Measurements from ENCODE around the gene NTN5.
"Not testable (repeated sequence)": the region's sequence is repeated elsewhere in the genome, so short reads cannot be mapped to it uniquely, and the experiment has no call there.

Gene NTN5

GRCh38 chr19:48664476-48664875 lies 8.3 kb downstream of the NTN5 start:
- no peak for DNase-seq
- Histone ChIP-seq H3K27ac (ENCODE audit: insufficient read depth in 1 of 2, low read depth in 1 of 2, low read length in 2 of 2, poor library complexity in 1 of 2, severe bottlenecking in 2 of 2) (no peak overlapping the region), H3K27me3 (replicated peaks in 2 of 5; ENCODE audit: control insufficient read depth in 4 of 5, insufficient read depth in 5 of 5, low read length in 4 of 5) (peaks cover 0 to 2% (median 0%) of the 10 kb centered on the region in 5 experiments), H3K9me3 (ENCODE audit: control extremely low read depth in 1 of 5, control insufficient read depth in 4 of 5, insufficient read depth in 2 of 5, low read depth in 1 of 5, low read length in 4 of 5) (no peaks in the 10 kb centered on the region), H3K4me1 (ENCODE audit: control extremely low read depth in 1 of 4, control insufficient read depth in 4 of 4, insufficient read depth in 4 of 4, low read length in 3 of 4) (peaks cover 0 to 9% (median 6%) of the 10 kb centered on the region in 4 experiments), H3K4me3 (ENCODE audit: control insufficient read depth in 1 of 7, extremely low read depth in 1 of 7, insufficient read depth in 4 of 7, low read depth in 2 of 7, low read length in 6 of 7) (no peak overlapping the region), H3K36me3 (ENCODE audit: control insufficient read depth in 4 of 4, insufficient read depth in 4 of 4, low read length in 3 of 4) (no peaks in the 10 kb centered on the region)
- WGBS (ENCODE audit: insufficient coverage): 99% methylated on average over 13 of the region's 14 CpGs
- POLR2A ChIA-PET: no interaction called here
- CTCF ChIA-PET: interaction anchor here (0.9 kb wide), 1 partner anchor 123 kb away, joined by 3 read pairs; no protein-coding TSS in a partner anchor

GRCh38 chr19:48663667-48664066 lies 9.2 kb downstream of the NTN5 start:
- no peak for DNase-seq
- Histone ChIP-seq H3K36me3 (ENCODE audit: control insufficient read depth in 4 of 4, insufficient read depth in 4 of 4, low read length in 3 of 4) (no peaks in the 10 kb centered on the region), H3K27me3 (replicated peaks in 2 of 5; ENCODE audit: control insufficient read depth in 4 of 5, insufficient read depth in 5 of 5, low read length in 4 of 5) (peaks cover 0 to 2% (median 0%) of the 10 kb centered on the region in 5 experiments), H3K9me3 (ENCODE audit: control extremely low read depth in 1 of 5, control insufficient read depth in 4 of 5, insufficient read depth in 2 of 5, low read depth in 1 of 5, low read length in 4 of 5) (no peaks in the 10 kb centered on the region), H3K27ac (ENCODE audit: insufficient read depth in 1 of 2, low read depth in 1 of 2, low read length in 2 of 2, poor library complexity in 1 of 2, severe bottlenecking in 2 of 2) (no peak overlapping the region), H3K4me3 (ENCODE audit: control insufficient read depth in 1 of 7, extremely low read depth in 1 of 7, insufficient read depth in 4 of 7, low read depth in 2 of 7, low read length in 6 of 7) (no peak overlapping the region), H3K4me1 (ENCODE audit: control extremely low read depth in 1 of 4, control insufficient read depth in 4 of 4, insufficient read depth in 4 of 4, low read length in 3 of 4) (peaks cover 0 to 9% (median 6%) of the 10 kb centered on the region in 4 experiments)
- WGBS (ENCODE audit: insufficient coverage): 100% methylated on average over 4 of the region's 4 CpGs
- CTCF ChIA-PET: interaction anchor here (1.5 to 1.6 kb wide), 2 partner anchors 14 to 124 kb away, joined by 3 read pairs; no protein-coding TSS in a partner anchor
- POLR2A ChIA-PET: no interaction called here

- ChIA-PET CTCF (interaction anchor here (2.3 kb wide), 1 partner anchor 13 kb away, joined by 9 read pairs; no protein-coding TSS in a partner anchor), POLR2A (no interaction called here)
- Histone ChIP-seq H3K4me3 (ENCODE audit: control insufficient read depth in 1 of 7, extremely low read depth in 1 of 7, insufficient read depth in 4 of 7, low read depth in 2 of 7, low read length in 6 of 7) (no peak overlapping the region), H3K27ac (ENCODE audit: insufficient read depth in 1 of 2, low read depth in 1 of 2, low read length in 2 of 2, poor library complexity in 1 of 2, severe bottlenecking in 2 of 2) (no peak overlapping the region), H3K27me3 (replicated peaks in 2 of 5; ENCODE audit: control insufficient read depth in 4 of 5, insufficient read depth in 5 of 5, low read length in 4 of 5) (no peaks in the 10 kb centered on the region), H3K9me3 (ENCODE audit: control extremely low read depth in 1 of 5, control insufficient read depth in 4 of 5, insufficient read depth in 2 of 5, low read depth in 1 of 5, low read length in 4 of 5) (no peaks in the 10 kb centered on the region), H3K36me3 (ENCODE audit: control insufficient read depth in 4 of 4, insufficient read depth in 4 of 4, low read length in 3 of 4) (no peaks in the 10 kb centered on the region), H3K4me1 (ENCODE audit: control extremely low read depth in 1 of 4, control insufficient read depth in 4 of 4, insufficient read depth in 4 of 4, low read length in 3 of 4) (peaks cover 0 to 9% (median 6%) of the 10 kb centered on the region in 4 experiments)
- no peak for DNase-seq
- 96% methylated on average over 50 of the region's 50 CpGs for WGBS (ENCODE audit: insufficient coverage)
These were observed 11.1 kb downstream of the NTN5 start for GRCh38 chr19:48661711-48662090.

GRCh38 chr19:48660852-48661710 lies 11.7 kb downstream of the NTN5 start:
- DNase-seq: peak; percentile 91 to 96 (median 94)
- ChIA-PET CTCF (interaction anchor here (2.3 kb wide), 1 partner anchor 14 kb away, joined by 9 read pairs; no protein-coding TSS in a partner anchor), POLR2A (no interaction called here)
- peak overlapping the region; percentile 55 to 85 for H3K27ac ChIP-seq (ENCODE audit: insufficient read depth in 1 of 2, low read depth in 1 of 2, low read length in 2 of 2, poor library complexity in 1 of 2, severe bottlenecking in 2 of 2)
- 51% methylated on average over 31 of the region's 35 CpGs for WGBS (ENCODE audit: insufficient coverage)
- H3K4me1 ChIP-seq (ENCODE audit: control extremely low read depth in 1 of 4, control insufficient read depth in 4 of 4, insufficient read depth in 4 of 4, low read length in 3 of 4): peaks cover 0 to 9% (median 6%) of the 10 kb centered on the region in 4 experiments
- peak overlapping the region in 4 of 7 experiments; percentile 21 to 57 (median 46) for H3K4me3 ChIP-seq (ENCODE audit: control insufficient read depth in 1 of 7, extremely low read depth in 1 of 7, insufficient read depth in 4 of 7, low read depth in 2 of 7, low read length in 6 of 7)
- H3K27me3 ChIP-seq (replicated peaks in 2 of 5; ENCODE audit: control insufficient read depth in 4 of 5, insufficient read depth in 5 of 5, low read length in 4 of 5): no peaks in the 10 kb centered on the region
- no peaks in the 10 kb centered on the region for H3K36me3 ChIP-seq (ENCODE audit: control insufficient read depth in 4 of 4, insufficient read depth in 4 of 4, low read length in 3 of 4)
- H3K9me3 ChIP-seq (ENCODE audit: control extremely low read depth in 1 of 5, control insufficient read depth in 4 of 5, insufficient read depth in 2 of 5, low read depth in 1 of 5, low read length in 4 of 5): no peaks in the 10 kb centered on the region

- Histone ChIP-seq H3K4me1 (ENCODE audit: control extremely low read depth in 1 of 4, control insufficient read depth in 4 of 4, insufficient read depth in 4 of 4, low read length in 3 of 4) (peaks cover 0 to 10% (median 7%) of the 10 kb centered on the region in 4 experiments), H3K9me3 (ENCODE audit: control extremely low read depth in 1 of 5, control insufficient read depth in 4 of 5, insufficient read depth in 2 of 5, low read depth in 1 of 5, low read length in 4 of 5) (no peaks in the 10 kb centered on the region), H3K27me3 (replicated peaks in 2 of 5; ENCODE audit: control insufficient read depth in 4 of 5, insufficient read depth in 5 of 5, low read length in 4 of 5) (no peaks in the 10 kb centered on the region), H3K27ac (ENCODE audit: insufficient read depth in 1 of 2, low read depth in 1 of 2, low read length in 2 of 2, poor library complexity in 1 of 2, severe bottlenecking in 2 of 2) (no peak overlapping the region), H3K36me3 (ENCODE audit: control insufficient read depth in 4 of 4, insufficient read depth in 4 of 4, low read length in 3 of 4) (no peaks in the 10 kb centered on the region), H3K4me3 (ENCODE audit: control insufficient read depth in 1 of 7, extremely low read depth in 1 of 7, insufficient read depth in 4 of 7, low read depth in 2 of 7, low read length in 6 of 7) (no peak overlapping the region)
- DNase-seq: no peak
- CTCF ChIA-PET: interaction anchor here (2.3 kb wide), 1 partner anchor 15 kb away, joined by 9 read pairs; no protein-coding TSS in a partner anchor
- POLR2A ChIA-PET: no interaction called here
- WGBS (ENCODE audit: insufficient coverage): 84% methylated on average over 5 of the region's 5 CpGs
These were observed 13.0 kb downstream of the NTN5 start for GRCh38 chr19:48659768-48660167.

GRCh38 chr19:48658483-48658882 lies 14.3 kb downstream of the NTN5 start:
- CTCF ChIA-PET: interaction anchor here (3.7 kb wide), 1 partner anchor 16 kb away, joined by 18 read pairs; no protein-coding TSS in a partner anchor
- POLR2A ChIA-PET: no interaction called here
- Histone ChIP-seq H3K9me3 (ENCODE audit: control extremely low read depth in 1 of 5, control insufficient read depth in 4 of 5, insufficient read depth in 2 of 5, low read depth in 1 of 5, low read length in 4 of 5) (no peaks in the 10 kb centered on the region), H3K36me3 (ENCODE audit: control insufficient read depth in 4 of 4, insufficient read depth in 4 of 4, low read length in 3 of 4) (no peaks in the 10 kb centered on the region), H3K4me1 (ENCODE audit: control extremely low read depth in 1 of 4, control insufficient read depth in 4 of 4, insufficient read depth in 4 of 4, low read length in 3 of 4) (peaks cover 0 to 16% (median 13%) of the 10 kb centered on the region in 4 experiments), H3K4me3 (ENCODE audit: control insufficient read depth in 1 of 7, extremely low read depth in 1 of 7, insufficient read depth in 4 of 7, low read depth in 2 of 7, low read length in 6 of 7) (no peak overlapping the region), H3K27me3 (replicated peaks in 2 of 5; ENCODE audit: control insufficient read depth in 4 of 5, insufficient read depth in 5 of 5, low read length in 4 of 5) (no peaks in the 10 kb centered on the region), H3K27ac (ENCODE audit: insufficient read depth in 1 of 2, low read depth in 1 of 2, low read length in 2 of 2, poor library complexity in 1 of 2, severe bottlenecking in 2 of 2) (no peak overlapping the region)
- 100% methylated on average over 2 of the region's 6 CpGs for WGBS (ENCODE audit: insufficient coverage)
- no peak for DNase-seq

- ChIA-PET POLR2A (interaction anchor here (0.6 kb wide), 1 partner anchor 335 kb away, joined by 3 read pairs; the partner anchor contains the start of gene GYS1), CTCF (interaction anchor here (3.7 kb wide), 1 partner anchor 17 kb away, joined by 18 read pairs; no protein-coding TSS in a partner anchor)
- H3K36me3 ChIP-seq (ENCODE audit: control insufficient read depth in 4 of 4, insufficient read depth in 4 of 4, low read length in 3 of 4); H3K9me3 ChIP-seq (ENCODE audit: control extremely low read depth in 1 of 5, control insufficient read depth in 4 of 5, insufficient read depth in 2 of 5, low read depth in 1 of 5, low read length in 4 of 5); DNase-seq; H3K4me3 ChIP-seq (ENCODE audit: control insufficient read depth in 1 of 7, extremely low read depth in 1 of 7, insufficient read depth in 4 of 7, low read depth in 2 of 7, low read length in 6 of 7); H3K27me3 ChIP-seq (replicated peaks in 2 of 5; ENCODE audit: control insufficient read depth in 4 of 5, insufficient read depth in 5 of 5, low read length in 4 of 5); H3K27ac ChIP-seq (ENCODE audit: insufficient read depth in 1 of 2, low read depth in 1 of 2, low read length in 2 of 2, poor library complexity in 1 of 2, severe bottlenecking in 2 of 2): not testable (repeated sequence)
- 100% methylated on average over 1 of the region's 5 CpGs for WGBS (ENCODE audit: insufficient coverage)
- H3K4me1 ChIP-seq (ENCODE audit: control extremely low read depth in 1 of 4, control insufficient read depth in 4 of 4, insufficient read depth in 4 of 4, low read length in 3 of 4): peaks cover 0 to 21% (median 14%) of the 10 kb centered on the region in 4 experiments
These were observed 15.0 kb downstream of the NTN5 start for GRCh38 chr19:48657828-48658227.
